Kidney glomerular epithelial cell (primary cell): ENCODE results near the gene PDE4D.
A peak's percentile ranks its signal among the peaks of the same experiment; 100 is the strongest.
"Not testable (repeated sequence)": the region's sequence is repeated elsewhere in the genome, so short reads cannot be mapped to it uniquely, and the experiment has no call there.

Experiments used
- DNase-seq: peaks from one replicate; lab custom pipeline; 2025; lab: John Stamatoyannopoulos, UW

PDE4D gene

DNA sequence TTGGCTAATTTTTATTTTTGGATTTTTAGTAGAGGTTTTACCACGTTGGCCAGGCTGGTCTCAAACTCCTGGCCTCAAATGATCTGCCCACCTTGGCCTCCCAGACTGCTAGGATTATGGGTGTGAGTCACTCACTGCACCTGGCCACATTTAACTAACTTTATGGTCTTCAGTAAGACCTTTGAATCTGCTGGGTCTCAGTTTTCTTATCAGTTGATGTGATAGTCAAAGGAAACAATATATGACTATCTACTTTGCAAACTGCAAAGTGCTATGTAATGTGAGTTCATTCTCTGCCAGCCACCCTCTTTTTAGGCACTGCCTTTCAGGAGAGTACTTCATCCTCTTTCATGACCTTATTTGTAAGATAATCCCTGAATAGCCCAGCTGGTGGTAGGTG lies 474.7 kb downstream of the PDE4D start:
- DNase-seq: no peak

DNA sequence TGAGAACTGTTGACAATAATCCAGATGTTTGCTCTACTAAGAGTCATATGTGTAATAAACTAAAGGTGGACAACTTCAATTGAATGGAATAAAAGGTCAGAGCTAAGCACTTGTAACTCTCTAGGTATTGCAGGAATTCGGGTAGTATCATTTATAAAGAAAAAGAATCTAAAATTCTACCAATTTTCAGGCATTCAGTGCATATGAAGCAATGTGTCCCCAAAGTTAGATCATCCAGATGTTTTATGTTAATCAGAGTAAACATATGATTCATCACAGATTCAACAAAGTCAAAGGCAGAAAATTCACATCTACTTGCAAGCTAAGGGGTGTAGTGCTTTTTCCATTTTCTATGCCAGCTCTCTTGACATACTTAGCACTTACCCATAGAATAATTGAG lies 477.1 kb downstream of the PDE4D start:
- DNase-seq: no peak

DNA sequence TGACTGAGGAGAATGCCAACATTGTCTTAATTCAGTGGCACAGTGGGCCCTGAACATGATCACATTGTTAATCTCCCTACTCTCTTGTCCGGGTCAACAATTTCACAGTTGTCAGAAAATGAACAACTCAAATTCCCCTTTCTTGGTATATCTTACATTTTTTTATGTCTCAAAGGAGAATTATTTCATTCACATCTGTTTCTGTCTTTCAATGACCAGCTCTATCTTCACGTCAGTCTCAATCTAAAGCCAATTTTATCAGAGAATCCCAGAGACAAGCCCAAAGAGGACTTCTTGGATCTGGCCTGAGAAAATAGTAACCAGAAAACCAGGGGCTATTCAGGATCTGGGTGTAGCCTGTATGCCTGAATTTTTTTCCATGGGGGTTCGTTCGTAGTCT lies 477.5 kb downstream of the PDE4D start:
- no peak for DNase-seq

DNA sequence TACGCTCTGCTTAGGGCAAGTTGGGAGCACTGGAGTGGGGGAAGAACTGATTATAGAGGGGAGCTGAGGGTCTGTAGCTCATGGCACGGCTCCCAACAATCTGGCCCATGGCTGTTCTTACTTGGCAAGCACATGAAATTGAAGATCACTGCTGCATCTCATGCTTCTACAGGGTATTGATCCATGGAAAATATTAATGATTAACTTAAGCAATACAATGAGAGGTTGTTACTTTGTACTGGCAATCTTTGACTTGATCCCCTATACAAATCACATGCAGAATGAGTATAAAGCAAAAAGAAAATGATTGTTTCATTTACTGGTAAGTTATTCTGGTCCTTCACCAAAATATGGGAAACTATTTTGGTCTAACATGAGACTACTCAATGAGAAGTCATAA lies 481.1 kb downstream of the PDE4D start:
- no peak for DNase-seq

DNA sequence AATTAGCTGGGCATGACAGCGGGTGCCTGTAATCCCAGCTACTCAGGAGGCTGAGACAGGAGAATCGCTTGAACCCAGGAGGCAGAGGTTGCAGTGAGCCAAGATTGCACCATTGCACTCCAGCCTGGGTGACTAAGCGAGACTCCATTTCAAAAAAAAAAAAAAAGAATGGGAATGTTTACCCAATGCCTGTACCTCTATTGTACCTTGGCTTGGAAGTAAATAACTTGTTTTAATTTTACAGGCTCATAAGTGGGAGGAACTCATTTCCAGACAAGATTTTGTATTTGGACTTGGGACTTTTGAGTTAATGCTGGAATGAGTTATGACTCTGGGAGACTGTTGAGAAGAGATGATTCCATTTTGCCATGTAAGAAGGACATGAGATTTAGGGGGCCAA lies 484.5 kb downstream of the PDE4D start:
- DNase-seq: not testable (repeated sequence)

DNA sequence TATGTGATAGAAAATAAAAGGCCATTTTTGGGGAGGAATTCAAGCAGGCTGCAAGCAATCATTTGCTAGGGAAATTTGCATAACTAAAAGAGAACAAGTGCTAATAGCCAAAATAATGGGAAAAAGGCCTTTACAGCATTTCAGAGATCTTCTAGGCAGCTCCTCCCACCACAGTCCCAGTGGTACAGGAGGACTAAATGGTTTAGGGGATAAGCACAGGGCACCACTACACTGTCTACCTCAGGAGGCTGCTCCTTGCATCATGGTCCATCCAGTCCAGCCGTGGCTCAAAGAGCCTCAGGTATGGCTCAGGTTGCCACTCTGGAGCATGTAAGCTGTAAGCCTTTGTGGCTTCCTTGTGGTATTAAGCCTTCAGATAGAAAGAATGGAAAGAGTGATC lies 485.6 kb downstream of the PDE4D start:
- DNase-seq: no peak

DNA sequence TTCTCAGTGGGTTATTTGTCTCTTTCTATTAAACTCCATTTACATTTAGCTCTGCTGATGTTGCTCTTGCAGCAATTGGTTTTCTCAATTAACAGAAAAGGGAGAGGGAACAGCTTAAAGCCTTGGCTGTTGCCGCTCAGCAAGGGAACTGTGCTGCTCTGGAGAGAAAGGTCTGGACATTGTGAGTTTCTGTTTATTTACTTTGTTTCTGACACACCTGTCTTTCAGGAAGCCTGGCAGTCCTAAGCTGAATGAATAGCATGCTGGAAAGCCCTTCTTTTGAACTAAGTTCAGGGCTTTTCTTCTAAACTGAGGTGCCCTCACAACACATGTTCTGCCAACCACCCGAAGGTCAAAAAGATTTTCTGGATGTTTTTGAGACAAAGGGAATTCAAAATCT lies 491.9 kb downstream of the PDE4D start:
- DNase-seq: no peak

DNA sequence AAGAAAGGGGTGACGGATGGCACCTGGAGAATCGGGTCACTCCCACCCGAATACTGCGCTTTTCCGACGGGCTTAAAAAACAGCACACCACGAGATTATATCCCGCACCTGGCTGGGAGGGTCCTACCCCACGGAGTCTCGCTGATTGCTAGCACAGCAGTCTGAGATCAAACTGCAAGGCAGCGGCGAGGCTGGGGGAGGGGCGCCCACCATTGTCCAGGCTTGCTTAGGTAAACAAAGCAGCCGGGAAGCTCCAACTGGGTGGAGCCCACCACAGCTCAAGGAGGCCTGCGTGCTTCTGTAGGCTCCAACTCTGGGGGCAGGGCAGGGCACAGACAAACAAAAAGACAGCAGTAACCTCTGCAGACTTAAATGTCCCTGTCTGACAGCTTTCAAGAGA lies 498.6 kb downstream of the PDE4D start:
- not testable (repeated sequence) for DNase-seq

DNA sequence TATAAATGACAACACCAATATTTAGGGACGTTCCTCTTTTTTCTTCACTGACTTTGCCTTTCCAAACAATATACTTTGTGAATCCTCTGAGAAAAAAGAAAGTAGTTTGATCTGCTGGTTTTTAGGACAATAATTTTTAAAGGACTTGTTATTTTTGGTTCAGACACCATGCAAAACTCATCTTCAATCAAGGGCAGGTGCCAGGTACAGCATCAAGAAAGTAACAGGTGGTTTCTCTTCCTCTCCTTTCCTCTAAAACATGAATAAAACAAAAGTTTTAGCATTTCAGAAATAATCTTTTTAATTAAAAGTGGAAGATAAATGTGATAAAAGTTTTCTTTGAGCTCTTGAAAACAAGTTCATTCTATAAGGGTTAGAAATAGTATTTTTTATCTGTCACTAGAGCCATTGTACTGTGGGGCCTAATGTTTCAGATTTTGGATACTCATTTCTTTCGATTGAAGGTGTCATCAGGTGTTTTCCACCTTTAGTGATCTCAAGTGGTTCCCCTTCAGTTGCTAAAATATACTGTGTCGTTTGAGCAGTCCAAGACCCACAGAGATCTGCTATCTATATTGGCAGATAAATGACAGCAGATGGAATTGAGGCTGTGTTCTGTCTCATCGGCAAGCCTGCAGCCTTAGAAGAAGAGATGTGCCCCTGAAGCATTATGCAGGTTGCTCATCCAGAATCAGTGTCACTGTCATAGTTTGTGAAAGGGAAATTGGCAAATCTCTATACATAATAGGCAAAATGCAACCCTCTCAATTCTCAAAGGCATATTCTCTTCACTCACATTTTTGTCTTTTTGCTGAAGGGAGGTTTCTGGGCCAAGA lies 499.7 kb downstream of the PDE4D start:
- DNase-seq: no peak

DNA sequence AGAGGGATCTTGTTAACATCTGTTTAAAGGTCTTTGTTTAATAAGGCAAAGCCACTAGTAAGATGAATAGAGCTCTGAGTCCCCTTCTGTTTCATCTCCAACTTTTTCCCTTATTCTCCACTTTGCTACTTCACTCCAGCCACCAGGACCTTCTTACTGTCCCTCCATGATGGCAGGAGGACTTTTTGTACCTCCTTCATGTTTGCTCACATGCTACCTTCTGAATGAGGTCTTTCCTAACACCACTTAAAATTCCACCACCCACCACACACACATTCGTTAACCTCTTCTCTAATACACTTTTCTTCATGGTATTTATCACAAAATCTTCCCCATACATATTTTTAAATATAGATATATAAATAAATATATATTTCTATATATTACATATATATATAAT lies 501.9 kb downstream of the PDE4D start:
- no peak for DNase-seq

DNA sequence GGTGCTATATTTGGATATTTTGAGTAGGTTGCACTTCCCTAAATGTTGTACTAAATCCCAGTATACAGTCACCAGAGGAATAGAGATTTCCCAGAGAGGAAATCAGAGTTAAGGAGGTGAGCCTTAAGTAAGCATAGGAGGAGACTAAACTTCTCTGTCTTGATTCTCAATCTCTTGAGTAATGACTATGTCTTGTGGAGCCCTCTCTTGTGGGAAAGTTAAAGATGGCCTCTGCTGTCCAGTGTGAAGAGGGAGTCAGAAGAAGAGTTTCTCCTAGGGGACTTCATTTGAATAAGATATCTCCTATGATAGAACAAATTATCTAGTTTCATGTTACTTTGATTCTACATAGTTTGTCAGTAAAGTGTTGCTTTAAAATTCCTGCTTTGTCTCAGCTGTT lies 502.5 kb downstream of the PDE4D start:
- DNase-seq: no peak

DNA sequence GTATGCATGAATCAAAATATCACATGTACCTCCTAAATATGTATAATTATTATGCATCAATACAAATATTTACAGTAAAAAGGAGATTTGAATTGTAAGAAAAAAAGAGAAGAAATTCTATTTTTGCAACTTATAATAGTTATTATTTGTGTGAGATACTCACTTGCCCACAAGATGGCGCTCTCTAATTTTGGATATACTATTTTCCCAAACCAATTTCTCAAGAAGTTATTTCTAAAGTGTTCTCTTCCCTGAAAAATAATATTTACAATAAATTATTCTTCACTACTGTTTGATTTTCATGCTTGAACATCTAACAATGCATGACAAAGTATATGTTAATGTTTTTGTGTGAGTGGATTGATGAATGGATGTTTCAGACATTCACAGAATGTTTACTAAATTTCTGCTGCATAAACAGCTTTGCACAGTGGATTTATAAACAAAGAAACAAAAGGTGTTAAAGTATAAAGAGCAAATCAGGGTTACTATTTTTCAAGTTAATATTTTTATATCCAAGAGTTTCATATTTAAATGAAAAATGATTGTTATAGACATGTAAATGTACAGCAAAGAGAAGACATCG lies 503.4 kb downstream of the PDE4D start:
- peak; percentile 7 for DNase-seq

DNA sequence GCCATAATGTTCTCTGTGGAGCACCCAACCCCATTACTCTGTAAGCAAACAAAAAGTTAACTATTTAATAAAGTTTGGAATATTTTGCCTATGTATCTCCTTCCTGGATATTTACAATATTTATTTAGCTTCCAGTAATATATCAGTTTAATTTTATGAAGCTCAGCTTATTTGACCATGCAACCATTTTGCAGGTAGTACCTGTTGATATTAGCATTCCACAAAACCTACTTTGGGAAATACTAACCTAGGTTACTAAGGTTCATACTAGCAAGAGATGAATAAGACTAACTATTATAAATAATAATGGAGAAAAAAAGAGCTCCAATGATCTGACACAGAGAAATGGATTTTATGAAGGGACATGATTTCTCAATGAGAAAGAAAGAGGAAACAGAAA lies 506.4 kb downstream of the PDE4D start:
- DNase-seq: no peak

DNA sequence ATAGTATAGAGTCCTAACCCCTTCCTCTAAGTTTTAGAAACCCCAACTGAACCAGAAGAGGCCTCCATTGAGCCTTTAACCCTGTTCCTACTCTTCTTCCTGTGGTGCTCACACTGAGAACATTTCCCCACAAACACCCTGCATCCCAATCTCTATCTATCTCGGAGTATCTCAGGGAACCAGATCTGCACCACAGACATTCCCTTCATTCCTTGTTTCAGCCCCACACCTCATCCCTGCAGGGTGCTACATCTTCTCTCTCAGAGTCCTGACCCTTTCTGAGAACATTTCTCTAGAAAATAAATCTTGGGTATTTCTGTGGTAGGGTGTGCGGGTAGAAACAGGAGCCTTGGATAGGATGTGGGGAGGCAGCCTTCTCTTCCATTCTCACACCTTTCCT lies 507.8 kb downstream of the PDE4D start:
- no peak for DNase-seq

DNA sequence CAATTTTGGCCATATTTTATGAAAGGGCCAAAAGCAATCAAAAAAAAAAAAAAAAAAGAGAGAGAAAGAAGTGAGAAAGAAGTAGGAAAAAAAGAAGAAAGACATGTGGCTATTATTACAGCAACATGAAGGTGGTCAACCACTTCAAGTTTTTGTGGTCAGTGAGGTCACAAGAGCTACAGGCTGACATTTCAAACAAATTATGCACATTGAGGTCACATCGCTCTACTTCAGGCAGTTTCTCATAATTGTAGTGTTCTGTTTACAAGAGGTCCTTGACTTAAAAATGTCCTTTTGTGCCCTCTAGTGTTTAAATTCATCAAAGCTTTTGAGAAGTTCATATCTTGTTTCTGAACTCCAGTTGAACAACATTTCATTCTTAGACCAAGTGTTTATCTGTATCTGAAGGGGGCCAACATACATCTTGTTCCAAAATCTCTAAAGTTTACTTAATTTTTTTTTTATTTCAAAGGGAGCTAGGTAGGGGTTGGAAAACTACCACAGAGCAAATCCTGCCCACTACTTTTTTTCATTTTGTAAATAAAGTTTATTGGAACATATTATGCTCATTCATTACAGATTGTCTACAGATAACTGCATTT lies 513.1 kb downstream of the PDE4D start:
- peak; percentile 89 for DNase-seq

DNA sequence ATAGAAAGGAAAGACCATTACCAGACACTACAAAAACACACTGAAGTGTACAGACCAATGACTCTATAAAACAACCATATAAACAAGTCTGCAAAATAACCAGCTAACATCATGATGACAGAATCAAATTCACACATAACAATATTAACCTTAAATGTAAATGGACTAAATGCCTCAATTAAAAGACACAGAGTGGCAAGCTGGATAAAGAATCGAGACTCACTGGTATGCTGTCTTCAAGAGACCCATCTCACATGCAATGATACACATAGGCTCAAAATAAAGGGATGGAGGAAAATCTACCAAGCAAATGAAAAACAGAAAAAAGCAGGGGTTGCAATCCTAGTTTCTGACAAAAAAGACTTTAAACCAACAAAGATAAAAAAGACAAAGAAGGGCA lies 519.5 kb downstream of the PDE4D start:
- not testable (repeated sequence) for DNase-seq

DNA sequence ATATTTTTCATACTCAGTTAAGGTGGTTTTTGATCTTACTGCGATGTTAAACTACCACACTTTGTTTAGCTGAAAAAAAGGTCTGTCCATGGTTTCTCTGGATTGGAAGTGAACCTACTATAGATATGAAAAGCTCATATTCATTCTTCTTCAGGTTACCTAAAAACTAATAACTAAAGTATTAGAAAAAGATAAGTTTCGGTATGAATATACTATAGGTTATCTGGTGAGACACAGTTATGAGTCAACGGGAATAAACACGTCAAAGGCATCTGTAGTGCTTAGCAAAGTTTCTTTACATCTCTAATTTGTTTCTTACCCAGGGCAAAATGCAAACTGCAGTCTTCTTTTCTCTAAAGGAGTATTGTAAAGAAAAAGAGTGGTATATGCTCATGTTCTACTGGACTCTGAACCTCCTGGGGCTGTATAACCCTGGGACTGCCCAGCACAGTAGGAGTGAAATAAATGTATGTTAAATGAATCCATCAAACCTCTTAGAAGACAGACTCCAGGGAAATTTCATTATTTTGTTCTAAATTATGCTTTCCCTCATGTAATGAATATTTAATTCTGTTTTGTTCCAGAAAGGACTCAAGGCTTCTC lies 521.9 kb downstream of the PDE4D start:
- no peak for DNase-seq

DNA sequence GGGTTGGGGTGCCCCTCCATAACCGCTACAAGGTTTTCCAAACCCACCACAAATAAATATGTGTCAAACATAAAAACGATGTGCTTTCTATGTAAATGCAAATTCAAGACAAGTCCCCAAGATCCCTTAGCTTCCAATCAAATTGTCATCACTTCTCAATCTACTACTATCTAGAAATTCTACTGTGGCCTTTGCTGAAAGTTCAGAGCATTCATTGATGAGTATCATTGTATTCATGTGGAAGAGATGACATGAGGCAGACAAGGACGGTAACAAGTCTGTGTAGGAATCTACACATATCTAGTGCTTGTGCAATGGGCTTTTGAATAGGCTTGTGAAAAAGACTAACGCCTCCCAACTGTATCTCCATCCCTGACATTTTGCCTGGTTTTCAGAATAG lies 524.6 kb downstream of the PDE4D start:
- DNase-seq: no peak

DNA sequence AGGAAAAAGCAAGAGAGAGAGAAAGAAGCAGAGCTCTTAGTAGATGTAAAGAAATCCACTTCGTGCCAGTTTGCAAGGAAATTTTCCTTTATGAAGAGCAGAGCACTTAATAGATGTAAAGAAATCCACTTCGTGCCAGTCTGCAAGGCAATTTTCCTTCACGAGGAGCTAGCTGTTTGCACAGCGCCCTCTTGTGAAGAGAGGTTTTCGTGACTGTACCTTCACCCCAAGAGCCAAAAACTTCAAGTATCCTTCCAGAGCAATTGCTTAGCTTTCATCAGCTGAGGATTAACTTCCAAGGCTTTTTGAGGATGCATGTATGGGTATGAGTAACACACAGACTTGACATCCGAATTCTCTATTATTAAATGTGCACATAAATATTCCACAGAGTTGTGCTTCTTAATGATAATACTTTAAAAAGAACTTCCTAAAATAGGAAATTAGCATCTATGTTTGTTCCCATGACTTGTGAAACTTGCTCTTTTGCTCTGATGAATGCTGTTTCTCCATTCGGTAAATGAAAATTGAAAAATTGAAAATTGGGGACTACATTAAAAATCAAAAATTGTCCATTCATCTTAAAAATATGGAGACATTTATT lies 525.6 kb downstream of the PDE4D start:
- peak; percentile 28 for DNase-seq

DNA sequence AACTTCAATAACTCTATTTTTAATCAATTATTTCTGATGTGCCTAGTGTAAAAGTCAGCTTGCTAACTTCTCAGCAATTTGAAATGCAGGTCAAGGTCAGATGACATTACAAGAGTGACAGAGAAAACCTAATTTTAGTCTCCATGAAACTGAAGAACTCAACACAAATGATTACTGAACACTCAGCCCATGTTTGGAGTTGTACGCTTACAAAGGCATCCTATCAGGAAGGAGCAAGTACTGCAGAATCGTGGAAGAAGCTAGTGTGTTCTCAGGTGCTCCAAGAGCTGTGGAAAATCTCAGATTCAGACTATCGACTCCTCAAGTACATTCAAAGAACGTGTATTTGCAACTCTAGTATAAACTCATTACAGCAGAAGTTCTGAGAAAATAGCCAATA lies 526.7 kb downstream of the PDE4D start:
- DNase-seq: no peak

DNA sequence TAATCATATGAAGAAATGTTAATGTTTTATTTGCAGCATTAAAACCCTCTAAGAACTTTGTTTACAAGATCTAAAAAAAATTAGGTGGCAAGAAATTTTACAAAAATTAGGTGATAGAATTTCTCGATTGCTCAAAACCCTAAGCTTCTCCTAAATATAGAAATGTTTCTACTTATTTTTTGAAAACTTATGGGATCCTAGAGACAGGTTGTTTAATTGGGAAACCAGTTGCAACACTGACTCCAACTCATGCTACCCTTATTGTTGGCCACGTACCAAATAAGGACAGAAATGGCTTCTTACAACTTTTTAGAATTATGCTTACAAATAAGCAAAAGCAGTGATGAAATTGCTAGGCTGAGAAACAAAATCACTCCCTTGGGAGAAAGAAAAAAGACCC lies 531.1 kb downstream of the PDE4D start:
- no peak for DNase-seq

DNA sequence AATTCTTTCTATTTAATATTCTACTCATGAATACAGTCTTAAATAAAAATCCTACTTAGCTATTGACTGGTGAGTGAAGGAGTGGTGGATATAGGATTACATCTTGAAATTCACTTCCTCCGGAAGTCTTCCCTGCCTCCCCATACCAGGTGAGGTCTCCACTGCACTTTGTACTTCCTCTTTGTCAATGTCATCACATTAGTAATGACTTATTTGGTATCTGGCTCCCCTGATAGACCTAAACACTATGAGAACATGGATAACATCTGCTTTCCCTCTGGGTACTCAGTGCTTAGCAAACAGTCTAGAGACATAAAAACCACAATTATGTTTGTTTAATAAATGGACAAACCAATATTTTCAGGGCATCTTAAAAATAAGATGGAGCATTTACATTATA lies 532.1 kb downstream of the PDE4D start:
- DNase-seq: no peak

DNA sequence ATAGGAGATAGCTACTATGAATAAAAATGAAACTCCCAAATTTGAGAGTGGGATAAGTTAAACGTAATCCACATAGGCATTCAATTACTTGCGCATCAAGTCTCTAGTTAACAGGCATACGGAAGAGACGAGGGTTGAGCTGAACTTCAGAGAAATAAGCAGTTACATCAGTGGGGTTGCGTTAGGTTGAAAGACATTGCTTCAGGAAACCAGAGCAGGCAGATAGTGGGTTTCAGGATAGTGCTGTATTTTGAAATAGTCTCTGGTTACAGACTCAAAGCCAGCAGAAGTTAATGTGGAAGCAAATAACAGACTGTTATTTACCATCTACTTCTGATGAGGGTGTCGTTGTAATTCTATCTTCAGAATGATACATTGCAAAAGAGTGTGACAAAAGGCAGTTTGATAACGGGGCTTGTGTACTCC lies 533.4 kb downstream of the PDE4D start:
- no peak for DNase-seq
